Measurements from ENCODE around the gene DPT. TPM values are rescaled to one million over a fixed set of nuclear protein-coding genes. Genes with fewer than 3 reads are reported as not detected.

DPT gene
- total RNA-seq, 1 donor from 2014 or later = not detected

DNA sequence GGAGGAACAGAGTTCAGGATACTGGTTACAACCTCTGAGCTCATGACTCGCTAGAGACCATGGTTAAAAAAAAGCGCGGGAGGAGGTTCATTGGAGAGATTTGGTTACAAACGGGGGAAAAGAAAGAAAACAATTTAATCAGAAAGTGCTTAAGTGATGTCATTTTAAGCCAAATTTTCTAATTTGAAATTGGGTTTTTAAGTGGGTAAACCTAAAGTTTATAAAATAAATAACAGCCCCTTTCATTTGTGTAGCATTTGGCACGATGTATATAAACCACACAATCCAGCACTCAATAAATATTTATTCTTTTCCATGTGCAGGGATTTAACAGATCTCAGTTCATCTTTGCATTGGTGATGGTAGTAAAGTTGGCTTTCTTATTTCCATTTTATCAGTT, 7.0 kb upstream of the DPT start:
- no peak for DNase-seq (ENCODE audit: low read depth, low spot score)

DNA sequence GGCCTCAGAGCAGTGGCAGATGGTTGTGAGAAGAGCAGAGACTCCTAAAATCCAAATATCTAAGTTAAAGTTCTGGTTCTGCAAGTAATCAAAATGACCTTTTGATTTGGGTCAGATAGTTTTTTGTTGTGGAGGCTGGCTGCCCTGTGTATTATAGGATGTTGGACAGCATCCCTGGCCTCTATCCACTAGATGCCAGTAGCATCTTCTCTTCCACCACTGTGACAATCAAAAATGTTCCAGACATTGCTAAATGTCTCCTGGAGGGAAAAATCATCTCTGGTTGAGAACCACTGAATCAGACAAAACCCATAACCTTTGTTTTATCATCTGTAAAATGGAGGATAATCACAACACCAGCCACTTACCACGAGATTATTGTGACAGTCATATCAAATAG, 5.9 kb upstream of the DPT start:
- DNase-seq (ENCODE audit: low read depth, low spot score) = no peak

DNA sequence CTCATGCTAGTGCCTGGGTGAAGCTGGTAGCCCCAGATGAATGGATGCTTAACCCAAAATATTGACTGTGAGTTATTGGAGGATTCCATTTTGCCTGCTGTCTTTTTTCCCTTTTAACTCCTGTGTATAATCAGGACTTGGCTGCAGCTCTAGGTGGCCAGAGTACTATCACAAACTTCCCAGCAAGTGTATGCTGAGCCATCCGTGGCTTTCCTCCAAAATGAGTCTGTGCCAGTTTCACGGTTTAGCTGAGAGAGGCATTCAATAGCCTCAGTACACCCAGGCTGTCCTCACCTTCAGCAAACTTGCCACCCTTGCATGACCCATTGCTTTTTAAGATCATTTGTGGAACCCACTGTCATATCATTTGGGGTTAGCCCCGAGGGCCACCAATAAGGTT, 5.3 kb upstream of the DPT start:
- DNase-seq (ENCODE audit: low read depth, low spot score) = no peak

- DNase-seq (ENCODE audit: low read depth, low spot score) = no peak
Measured at GRCh38 chr1:168733241-168733640, 4.2 kb upstream of the DPT start.

DNA sequence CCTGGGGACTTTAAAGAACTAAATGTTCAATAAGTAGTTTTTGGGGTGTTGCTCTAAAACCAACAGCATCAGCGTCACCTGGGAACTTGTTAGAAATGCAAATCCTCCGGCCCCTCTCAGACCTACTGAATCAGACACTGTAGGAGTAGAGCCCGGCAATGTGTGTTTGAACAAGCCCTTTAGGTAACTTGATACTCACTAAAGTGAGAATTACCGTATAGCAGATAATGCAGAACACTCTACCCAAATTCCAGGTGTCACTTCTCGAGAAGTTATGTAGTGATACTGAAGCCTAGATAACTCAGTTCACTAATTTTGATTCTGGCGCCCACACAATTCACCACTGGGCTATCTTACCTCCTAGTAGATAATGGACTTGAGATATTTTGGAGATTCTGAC, 3.7 kb upstream of the DPT start:
- no peak for DNase-seq (ENCODE audit: low read depth, low spot score)

DNA sequence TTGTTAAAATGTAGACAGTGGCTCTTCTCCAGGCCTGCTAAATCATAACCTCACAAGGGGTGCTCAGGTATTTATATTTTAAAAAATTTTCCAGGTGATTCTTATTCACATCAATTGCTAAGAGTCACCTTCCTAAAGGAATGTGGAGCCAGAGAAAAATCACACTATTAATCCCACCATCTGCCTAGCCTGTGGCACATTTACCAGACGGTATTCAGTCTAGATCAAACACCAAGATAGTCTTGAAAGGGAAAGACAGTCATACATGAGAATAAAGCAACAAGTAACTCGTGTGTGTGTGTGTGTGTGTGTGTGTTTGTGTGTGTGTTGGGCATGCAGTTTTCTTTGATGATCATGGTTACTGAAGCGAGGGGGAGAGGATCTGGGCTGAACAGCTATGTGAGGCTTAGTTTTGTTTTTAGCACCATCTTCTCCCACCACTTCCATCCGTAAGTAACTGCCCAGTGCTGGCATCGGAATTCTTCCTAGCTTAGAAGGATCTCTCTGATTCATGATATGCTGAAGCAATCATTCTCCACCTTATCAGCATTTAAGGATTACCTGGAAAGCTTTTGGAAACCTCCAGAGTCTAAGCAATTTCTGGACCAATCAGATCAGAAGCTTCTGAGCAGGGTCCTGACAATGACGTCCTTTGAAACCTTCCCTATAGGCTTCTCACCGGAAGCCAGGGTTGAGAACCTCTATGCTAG, 2.4 kb upstream of the DPT start:
- DNase-seq (ENCODE audit: low read depth, low spot score) = no peak

GRCh38 chr1:168729405-168729802, 398 bp upstream of the DPT start:
- DNase-seq (ENCODE audit: low read depth, low spot score) = no peak

GRCh38 chr1:168726719-168727118, 2.3 kb downstream of the DPT start:
- no peak for DNase-seq (ENCODE audit: low read depth, low spot score)

DNA sequence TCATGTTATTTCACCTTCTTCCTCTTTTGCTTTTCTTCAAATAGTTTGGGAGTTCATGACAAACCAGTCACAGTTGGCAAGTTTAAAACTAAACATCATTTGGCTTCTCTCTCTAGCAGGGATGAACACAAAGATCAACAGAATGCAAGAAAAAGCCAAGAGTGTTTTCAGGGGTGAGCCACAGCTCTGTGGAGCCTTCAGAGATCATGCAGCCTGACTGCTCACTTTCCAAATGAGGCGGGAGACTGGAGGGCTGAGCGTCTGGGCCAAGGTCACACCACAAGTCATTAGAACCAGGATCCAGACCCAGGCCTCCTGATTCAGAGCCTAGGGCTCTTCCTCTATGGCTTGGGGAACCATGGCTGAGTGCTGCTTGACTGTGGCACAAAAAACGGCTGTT, 2.7 kb downstream of the DPT start:
- no peak for DNase-seq (ENCODE audit: low read depth, low spot score)

GRCh38 chr1:168725831-168726230, 3.2 kb downstream of the DPT start:
- no peak for DNase-seq (ENCODE audit: low read depth, low spot score)

- DNase-seq (ENCODE audit: low read depth, low spot score) = no peak
Measured at GRCh38 chr1:168725060-168725459, 3.9 kb downstream of the DPT start.

DNA sequence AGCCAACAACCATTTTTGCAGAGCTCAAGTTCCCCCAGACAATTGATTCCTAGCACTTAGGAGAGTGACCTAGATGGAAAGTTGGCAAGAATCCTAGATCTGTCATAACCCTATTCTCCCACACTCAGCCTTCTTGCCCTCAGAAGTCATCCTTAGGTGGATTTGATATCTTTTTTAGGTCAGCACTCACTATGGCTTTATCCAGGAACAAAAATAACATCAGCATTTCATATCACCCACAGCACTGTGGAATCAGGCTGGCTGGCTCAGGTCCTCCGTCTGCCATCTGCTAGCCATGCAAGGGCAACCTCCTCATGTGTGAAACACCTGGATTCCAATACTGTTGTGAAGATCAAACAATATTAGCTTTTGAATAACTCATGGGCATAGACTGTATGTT, 6.0 kb downstream of the DPT start:
- DNase-seq (ENCODE audit: low read depth, low spot score) = no peak

- DNase-seq (ENCODE audit: low read depth, low spot score) = no peak
Measured at GRCh38 chr1:168720839-168721238, 8.2 kb downstream of the DPT start.

- no peak for DNase-seq (ENCODE audit: low read depth, low spot score)
Measured at GRCh38 chr1:168719306-168720111, 9.5 kb downstream of the DPT start.

GRCh38 chr1:168717906-168718891, 10.8 kb downstream of the DPT start:
- DNase-seq (ENCODE audit: low read depth, low spot score) = no peak

DNA sequence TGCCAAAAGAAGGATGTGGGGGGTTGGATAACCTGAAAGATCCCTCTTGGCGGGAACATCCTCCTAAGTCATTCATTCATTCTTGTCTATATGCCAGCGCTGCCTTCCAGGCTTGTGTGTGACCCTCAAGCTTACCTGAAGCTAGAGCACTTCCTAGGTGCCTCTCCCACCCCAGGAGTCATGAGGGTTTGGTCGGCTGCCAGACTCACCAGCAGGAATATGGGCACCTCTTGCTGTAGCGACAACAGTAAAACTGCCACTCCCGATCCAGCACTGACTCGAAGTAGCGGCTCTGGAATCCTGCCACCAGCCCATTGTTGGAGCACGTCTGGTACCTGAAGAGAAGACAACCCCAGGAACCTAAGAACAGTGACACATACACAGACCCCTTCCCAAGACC, 15.0 kb downstream of the DPT start:
- no peak for DNase-seq (ENCODE audit: low read depth, low spot score)

GRCh38 chr1:168709405-168710363, 19.3 kb downstream of the DPT start:
- DNase-seq (ENCODE audit: low read depth, low spot score) = no peak

GRCh38 chr1:168708698-168709404, 20.2 kb downstream of the DPT start:
- no peak for DNase-seq (ENCODE audit: low read depth, low spot score)

- DNase-seq (ENCODE audit: low read depth, low spot score) = no peak
Measured at GRCh38 chr1:168706391-168706992, 22.5 kb downstream of the DPT start.
